ENCODE results near the gene CPNE9. TPM values are rescaled to one million over a fixed set of nuclear protein-coding genes. Genes with fewer than 3 reads are reported as not detected.
A peak's percentile ranks its signal among the peaks of the same experiment; 100 is the strongest.

The CPNE9 gene
- polyA plus RNA-seq, 1 experiment, result not detected

GRCh38 chr3:9686703-9687102 is 16.9 kb upstream of the CPNE9 start:
- no peaks in the 10 kb centered on the region for H3K27me3 ChIP-seq (ENCODE audit: control insufficient read depth, insufficient read depth, low read length)
- DNase-seq (ENCODE audit: low read depth, low spot score), result no peak
- no peak overlapping the region for H3K27ac ChIP-seq (ENCODE audit: low read depth, low read length)
- H3K4me3 ChIP-seq (ENCODE audit: low read depth, low read length), result no peak overlapping the region
- POLR2A ChIA-PET, result interaction anchor here (0.7 kb wide), 1 partner anchor 346 kb away, joined by 3 read pairs; no protein-coding TSS in a partner anchor
- CTCF ChIA-PET, result no interaction called here
- TF ChIP-seq CTCF (IDR thresholded peaks at IDR 0.05; ENCODE audit: low read depth, low read length), result no peak
- H3K9me3 ChIP-seq (ENCODE audit: control insufficient read depth, insufficient read depth, low read length), result no peaks in the 10 kb centered on the region; the same call in 1 of the 2 replicates

- Histone ChIP-seq H3K27ac (ENCODE audit: low read depth, low read length) (no peak overlapping the region), H3K27me3 (ENCODE audit: control insufficient read depth, insufficient read depth, low read length) (no peaks in the 10 kb centered on the region), H3K4me3 (ENCODE audit: low read depth, low read length) (no peak overlapping the region), H3K9me3 (ENCODE audit: control insufficient read depth, insufficient read depth, low read length) (no peaks in the 10 kb centered on the region; the same call in 1 of the 2 replicates)
- no peak for DNase-seq (ENCODE audit: low read depth, low spot score)
- CTCF ChIA-PET, result no interaction called here
- TF ChIP-seq CTCF (IDR thresholded peaks at IDR 0.05; ENCODE audit: low read depth, low read length), result no peak
- POLR2A ChIA-PET, result interaction anchor here (0.7 kb wide), 1 partner anchor 347 kb away, joined by 3 read pairs; no protein-coding TSS in a partner anchor
These were observed 16.1 kb upstream of the CPNE9 start for GRCh38 chr3:9687514-9687913.

- POLR2A ChIA-PET, result no interaction called here
- DNase-seq (ENCODE audit: low read depth, low spot score), result no peak
- no peak overlapping the region for H3K27ac ChIP-seq (ENCODE audit: low read depth, low read length)
- H3K4me3 ChIP-seq (ENCODE audit: low read depth, low read length), result no peak overlapping the region
- no peaks in the 10 kb centered on the region for H3K27me3 ChIP-seq (ENCODE audit: control insufficient read depth, insufficient read depth, low read length)
- CTCF ChIA-PET, result no interaction called here
- no peak for TF ChIP-seq CTCF (IDR thresholded peaks at IDR 0.05; ENCODE audit: low read depth, low read length)
- no peaks in the 10 kb centered on the region; the same call in 1 of the 2 replicates for H3K9me3 ChIP-seq (ENCODE audit: control insufficient read depth, insufficient read depth, low read length)
These were observed 14.7 kb upstream of the CPNE9 start for GRCh38 chr3:9688961-9689360.

- H3K27ac ChIP-seq (ENCODE audit: low read depth, low read length), result no peak overlapping the region
- no peaks in the 10 kb centered on the region; the same call in 1 of the 2 replicates for H3K9me3 ChIP-seq (ENCODE audit: control insufficient read depth, insufficient read depth, low read length)
- ChIA-PET CTCF (no interaction called here), POLR2A (no interaction called here)
- H3K4me3 ChIP-seq (ENCODE audit: low read depth, low read length), result no peak overlapping the region
- H3K27me3 ChIP-seq (ENCODE audit: control insufficient read depth, insufficient read depth, low read length), result no peaks in the 10 kb centered on the region
- no peak for DNase-seq (ENCODE audit: low read depth, low spot score)
- TF ChIP-seq CTCF (IDR thresholded peaks at IDR 0.05; ENCODE audit: low read depth, low read length), result no peak
These were observed 13.9 kb upstream of the CPNE9 start for GRCh38 chr3:9689757-9690156.

- TF ChIP-seq CTCF (IDR thresholded peaks at IDR 0.05; ENCODE audit: low read depth, low read length), result no peak
- DNase-seq (ENCODE audit: low read depth, low spot score), result no peak
- no peaks in the 10 kb centered on the region for H3K27me3 ChIP-seq (ENCODE audit: control insufficient read depth, insufficient read depth, low read length)
- H3K27ac ChIP-seq (ENCODE audit: low read depth, low read length), result peak overlapping the region; percentile 11
- ChIA-PET CTCF (no interaction called here), POLR2A (no interaction called here)
- no peak overlapping the region for H3K4me3 ChIP-seq (ENCODE audit: low read depth, low read length)
- H3K9me3 ChIP-seq (ENCODE audit: control insufficient read depth, insufficient read depth, low read length), result no peaks in the 10 kb centered on the region; the same call in 1 of the 2 replicates
These were observed 12.9 kb upstream of the CPNE9 start for GRCh38 chr3:9690451-9691450.
